GM06990 (cell line): Measurements from ENCODE around the gene GPX2.

ENCODE experiments used
- DNase-seq: peaks from one replicate; pipeline ENCODE4 v3.0.0-alpha.2; 2011; ENCODE audit not compliant: insufficient read length; ENCODE audit errors: extremely low read depth
- H3K27me3 ChIP-seq: replicated peaks from 2 replicates; pipeline ENCODE4 v1.6.0; 2011; ENCODE audit warnings: low read length; ENCODE audit not compliant: control insufficient read depth, insufficient read depth
- H3K36me3 ChIP-seq: 2 replicates; pipeline ENCODE4 v1.5.1; 2011; ENCODE audit warnings: low read length; ENCODE audit not compliant: control insufficient read depth, insufficient read depth
- H3K4me3 ChIP-seq: replicated peaks from 2 replicates; pipeline ENCODE4 v1.5.1; 2011; ENCODE audit warnings: low read depth, mild to moderate bottlenecking, control low read depth, low read length
- TF ChIP-seq, protein P1 (sequence below): IDR thresholded peaks from 2 replicates; pipeline ENCODE4 v1.5.1; 2011; ENCODE audit warnings: low read length, control low read depth, mild to moderate bottlenecking, inconsistent platforms; ENCODE audit not compliant: insufficient read depth, poor library complexity, severe bottlenecking

GPX2 gene

DNA sequence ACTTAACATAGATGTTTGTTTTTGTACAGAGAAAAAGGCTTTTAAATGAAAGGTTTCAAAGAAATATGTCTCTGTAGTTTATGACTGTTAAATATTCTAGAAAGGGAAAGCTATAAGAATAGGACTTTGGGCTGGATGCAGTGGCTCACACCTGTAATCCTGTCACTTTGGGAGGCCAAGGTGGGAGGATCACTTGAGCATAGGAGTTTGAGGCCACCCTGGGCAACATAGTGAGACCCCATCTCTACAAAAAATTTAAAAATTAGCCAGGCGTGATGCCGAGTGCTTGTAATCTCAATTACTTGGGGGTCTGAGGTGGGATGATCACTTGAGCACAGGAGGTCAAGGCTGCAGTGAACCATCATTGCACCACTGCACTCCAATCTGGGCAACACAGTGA lies 11.4 kb downstream of the GPX2 start:
- DNase-seq, result no peak
- no peaks in the 10 kb centered on the region for H3K27me3 ChIP-seq
- H3K4me3 ChIP-seq, result no peak overlapping the region
- H3K36me3 ChIP-seq, result peaks cover 12% of the 10 kb centered on the region
- TF ChIP-seq, protein P1, sequence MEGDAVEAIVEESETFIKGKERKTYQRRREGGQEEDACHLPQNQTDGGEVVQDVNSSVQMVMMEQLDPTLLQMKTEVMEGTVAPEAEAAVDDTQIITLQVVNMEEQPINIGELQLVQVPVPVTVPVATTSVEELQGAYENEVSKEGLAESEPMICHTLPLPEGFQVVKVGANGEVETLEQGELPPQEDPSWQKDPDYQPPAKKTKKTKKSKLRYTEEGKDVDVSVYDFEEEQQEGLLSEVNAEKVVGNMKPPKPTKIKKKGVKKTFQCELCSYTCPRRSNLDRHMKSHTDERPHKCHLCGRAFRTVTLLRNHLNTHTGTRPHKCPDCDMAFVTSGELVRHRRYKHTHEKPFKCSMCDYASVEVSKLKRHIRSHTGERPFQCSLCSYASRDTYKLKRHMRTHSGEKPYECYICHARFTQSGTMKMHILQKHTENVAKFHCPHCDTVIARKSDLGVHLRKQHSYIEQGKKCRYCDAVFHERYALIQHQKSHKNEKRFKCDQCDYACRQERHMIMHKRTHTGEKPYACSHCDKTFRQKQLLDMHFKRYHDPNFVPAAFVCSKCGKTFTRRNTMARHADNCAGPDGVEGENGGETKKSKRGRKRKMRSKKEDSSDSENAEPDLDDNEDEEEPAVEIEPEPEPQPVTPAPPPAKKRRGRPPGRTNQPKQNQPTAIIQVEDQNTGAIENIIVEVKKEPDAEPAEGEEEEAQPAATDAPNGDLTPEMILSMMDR, result no peak

DNA sequence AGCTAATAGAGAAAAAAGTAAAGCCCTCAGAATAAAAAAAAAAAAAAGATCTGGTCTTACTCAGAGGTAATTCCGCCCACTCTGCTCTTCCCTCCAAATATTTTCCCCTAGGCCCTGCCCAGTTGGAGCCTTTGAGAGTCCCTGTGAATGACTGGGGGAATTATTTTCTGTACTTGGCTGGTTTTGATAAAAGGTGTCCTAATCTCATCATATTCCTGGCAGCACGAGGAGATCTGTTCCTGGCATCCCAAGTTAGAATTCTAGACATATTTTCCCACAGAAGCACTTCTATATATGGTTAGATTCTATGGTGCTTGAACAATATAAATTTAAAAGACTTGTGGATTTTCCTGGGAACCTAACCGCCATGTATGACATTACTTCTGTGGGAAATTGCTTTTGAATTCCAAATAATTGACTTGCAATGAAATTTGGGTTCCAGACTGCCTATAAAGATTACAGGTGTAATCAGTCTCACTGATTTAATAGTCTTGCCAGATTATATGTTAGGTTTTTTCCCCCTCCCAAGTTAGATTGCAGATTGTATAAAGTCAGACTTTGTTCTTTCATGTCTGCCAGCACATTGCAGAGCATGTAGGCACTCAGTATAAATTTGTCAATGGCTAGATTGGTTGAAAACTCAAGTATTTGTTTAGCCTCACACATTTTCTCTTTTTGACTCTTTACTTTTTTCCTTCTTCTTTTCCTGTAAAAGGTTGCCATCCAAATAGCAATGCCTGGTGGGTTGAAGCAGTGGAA lies 12.3 kb downstream of the GPX2 start:
- no peak for DNase-seq
- TF ChIP-seq, protein P1, result no peak
- Histone ChIP-seq H3K27me3 (no peaks in the 10 kb centered on the region), H3K36me3 (peaks cover 13% of the 10 kb centered on the region), H3K4me3 (no peak overlapping the region)

DNA sequence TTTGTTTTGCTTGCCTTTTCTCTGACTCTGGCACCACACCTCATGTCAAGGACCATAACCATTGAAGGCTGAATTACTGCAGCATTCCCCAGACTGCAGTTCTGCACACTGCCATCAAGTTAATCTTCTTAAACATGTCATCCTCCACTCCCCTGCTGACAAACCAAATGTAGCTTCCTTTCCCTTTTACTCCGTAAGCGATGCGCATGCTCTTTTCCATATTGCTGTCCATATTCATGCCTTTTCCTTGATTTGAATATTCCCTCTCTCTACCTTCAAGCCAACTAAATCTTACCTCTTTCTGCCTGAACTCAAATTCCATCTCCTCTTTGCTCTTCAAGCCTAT lies 13.6 kb downstream of the GPX2 start:
- TF ChIP-seq, protein P1, result no peak
- H3K36me3 ChIP-seq, result peaks cover 14% of the 10 kb centered on the region
- H3K4me3 ChIP-seq, result no peak overlapping the region
- no peak for DNase-seq
- no peaks in the 10 kb centered on the region for H3K27me3 ChIP-seq

DNA sequence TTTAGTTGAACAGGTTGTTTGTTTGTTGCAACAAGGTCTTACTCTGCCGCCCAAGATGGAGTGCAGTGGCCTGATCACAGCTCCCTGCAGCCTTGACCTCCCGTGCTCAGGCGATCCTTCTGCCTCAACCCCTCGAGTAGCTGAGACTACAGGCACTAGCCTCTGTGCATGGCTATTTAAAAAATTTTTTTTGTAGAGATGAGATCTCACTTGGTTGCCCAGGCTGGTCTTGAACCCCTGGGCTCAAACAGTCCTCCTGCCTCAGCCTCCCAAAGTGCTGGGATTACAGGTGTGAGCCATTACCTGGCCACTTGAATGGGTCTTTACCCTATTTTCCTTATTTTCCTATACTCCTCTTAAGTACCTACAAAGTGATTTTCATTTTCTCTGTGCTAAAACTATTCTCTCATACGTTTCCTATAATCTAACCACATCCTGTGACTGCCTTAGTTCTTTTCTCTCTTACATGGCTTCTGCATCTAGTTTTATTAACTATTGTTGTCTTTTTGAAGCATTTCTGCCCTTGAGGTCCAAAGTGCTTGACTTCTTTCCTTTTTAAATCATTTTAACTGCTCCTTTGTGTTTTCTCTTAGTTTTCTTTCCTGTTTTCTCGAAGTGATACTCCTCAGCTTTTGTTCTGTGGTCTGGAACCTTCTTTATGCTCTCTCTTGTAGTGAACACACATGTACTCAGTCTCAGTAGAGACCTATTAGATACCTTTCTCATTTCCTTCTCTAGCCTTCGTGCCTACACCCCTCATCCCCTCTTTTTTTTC lies 14.1 kb downstream of the GPX2 start:
- Histone ChIP-seq H3K27me3 (no peaks in the 10 kb centered on the region), H3K4me3 (no peak overlapping the region; the same call in 1 of the 2 replicates), H3K36me3 (peaks cover 14% of the 10 kb centered on the region)
- no peak for DNase-seq
- TF ChIP-seq, protein P1, result no peak

DNA sequence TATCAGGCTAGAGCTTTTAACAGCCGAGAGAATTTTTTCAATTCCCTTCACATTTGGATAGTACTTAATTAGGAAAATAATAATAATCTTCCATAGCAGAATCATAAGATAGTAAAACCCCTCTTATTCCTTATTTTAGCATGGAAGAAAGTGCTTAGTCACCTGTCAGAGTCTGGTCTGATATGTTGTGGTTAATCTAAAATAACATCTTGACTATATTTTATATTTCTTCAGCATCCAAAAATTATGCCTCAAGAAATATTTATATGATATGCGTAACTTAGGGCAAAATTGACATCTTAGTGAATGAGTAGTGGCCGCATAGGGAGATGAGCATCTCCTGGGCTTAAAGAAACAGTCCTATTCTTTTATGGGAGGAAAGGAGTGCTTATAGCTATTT lies 15.5 kb downstream of the GPX2 start:
- no peak for DNase-seq
- Histone ChIP-seq H3K4me3 (no peak overlapping the region), H3K27me3 (no peaks in the 10 kb centered on the region), H3K36me3 (peaks cover 14% of the 10 kb centered on the region)
- TF ChIP-seq, protein P1, result no peak
